GM23338 (cell line): ENCODE results near the gene KLHL9. TPM values are rescaled to one million over a fixed set of nuclear protein-coding genes. Genes with fewer than 3 reads are reported as not detected.

ENCODE experiments used
- ATAC-seq: fragments of 200-7000 bp; cut with Tn5 transposase; 3 replicates; pipeline ENCODE4 v1.9.1; 2020
- DNase-seq: peaks from one replicate; pipeline ENCODE4 v3.0.0-alpha.2; 2015; ENCODE audit warnings: low spot score
- H2AFZ ChIP-seq: fragments of 200-600 bp; sonication (generic); 2 replicates; pipeline ENCODE4 v1.8.0; 2016; ENCODE audit warnings: antibody characterized with exemption, mild to moderate bottlenecking, moderate library complexity
- H3F3A ChIP-seq: fragments of 200-600 bp; sonication (generic); replicated peaks from 2 replicates; pipeline ENCODE4 v1.8.0; 2017; ENCODE audit warnings: antibody characterized with exemption, mixed run types, low read depth
- H3K27ac ChIP-seq: fragments of 200-600 bp; sonication (generic); 2 replicates; pipeline ENCODE4 v1.6.1; 2016; ENCODE audit warnings: low read depth
- H3K27me3 ChIP-seq: fragments of 200-600 bp; sonication (generic); 2 replicates; pipeline ENCODE4 v1.8.0; 2016; ENCODE audit warnings: mild to moderate bottlenecking, mixed run types, moderate library complexity; ENCODE audit not compliant: insufficient read depth
- H3K36me3 ChIP-seq: fragments of 200-600 bp; sonication (generic); 2 replicates; pipeline ENCODE4 v1.8.0; 2016; ENCODE audit warnings: mild to moderate bottlenecking; ENCODE audit not compliant: insufficient read depth
- H3K4me1 ChIP-seq: fragments of 200-600 bp; sonication (generic); 2 replicates; pipeline ENCODE4 v1.8.0; 2016; ENCODE audit warnings: mild to moderate bottlenecking, moderate library complexity; ENCODE audit not compliant: insufficient read depth
- H3K4me2 ChIP-seq: fragments of 200-600 bp; sonication (generic); 2 replicates; pipeline ENCODE4 v1.7.1; 2017; ENCODE audit warnings: mixed run types
- H3K4me3 ChIP-seq: fragments of 200-600 bp; sonication (generic); 2 replicates; pipeline ENCODE4 v1.6.1; 2016; ENCODE audit warnings: mixed run types
- H3K79me2 ChIP-seq: fragments of 200-600 bp; sonication (generic); replicated peaks from 2 replicates; pipeline ENCODE4 v1.8.0; 2017; ENCODE audit warnings: mild to moderate bottlenecking; ENCODE audit not compliant: insufficient read depth
- H3K9me2 ChIP-seq: fragments of 200-600 bp; sonication (generic); 2 replicates; pipeline ENCODE4 v1.8.0; 2017; ENCODE audit not compliant: insufficient read depth
- H4K20me1 ChIP-seq: fragments of 200-600 bp; sonication (generic); replicated peaks from 2 replicates; pipeline ENCODE4 v1.8.0; 2017; ENCODE audit warnings: mild to moderate bottlenecking; ENCODE audit not compliant: insufficient read depth
- H3K27ac Mint-ChIP-seq: 2 replicates; pipeline ENCODE4 v1.8.0; 2020; ENCODE audit warnings: inconsistent platforms, mild to moderate bottlenecking, moderate library complexity, mixed read lengths
- H3K27me3 Mint-ChIP-seq: 3 replicates; pipeline ENCODE4 v1.8.0; 2022; ENCODE audit warnings: low read depth, mild to moderate bottlenecking, moderate library complexity, mixed read lengths, inconsistent platforms; ENCODE audit not compliant: insufficient read depth, poor library complexity
- H3K36me3 Mint-ChIP-seq: 3 replicates; pipeline ENCODE4 v1.8.0; 2021; ENCODE audit warnings: low read depth, mild to moderate bottlenecking, inconsistent platforms, moderate library complexity, mixed read lengths
- H3K4me1 Mint-ChIP-seq: 3 replicates; pipeline ENCODE4 v1.8.0; 2020; ENCODE audit warnings: mild to moderate bottlenecking, inconsistent platforms, mixed read lengths
- H3K4me3 Mint-ChIP-seq: 3 replicates; pipeline ENCODE4 v1.8.0; 2021; ENCODE audit warnings: moderate library complexity, mild to moderate bottlenecking, inconsistent platforms, mixed read lengths
- H3K9me3 Mint-ChIP-seq: 3 replicates; pipeline ENCODE4 v1.8.0; 2020; ENCODE audit warnings: moderate library complexity, mild to moderate bottlenecking, inconsistent platforms, mixed read lengths
- CREB1 ChIP-seq: fragments of 250-450 bp; sonication (Bioruptor Pico); IDR thresholded peaks from 2 replicates; pipeline ENCODE4 v1.5.0; 2020; ENCODE audit warnings: low read depth, mild to moderate bottlenecking, moderate library complexity
- EZH2 ChIP-seq: fragments of 200-600 bp; sonication (generic); IDR thresholded peaks from one replicate; pipeline ENCODE4 v1.8.0; 2017; ENCODE audit warnings: antibody characterized with exemption, mild to moderate bottlenecking, low read depth; ENCODE audit not compliant: unreplicated experiment
- EZH2phosphoT487 ChIP-seq: fragments of 200-600 bp; sonication (generic); IDR thresholded peaks from one replicate; pipeline ENCODE4 v1.8.1; 2018; ENCODE audit warnings: antibody characterized with exemption; ENCODE audit not compliant: unreplicated experiment
- JUNB ChIP-seq: IDR thresholded peaks from one replicate; pipeline ENCODE4 v1.6.1; 2016; ENCODE audit warnings: antibody characterized with exemption; ENCODE audit not compliant: unreplicated experiment
- NANOG ChIP-seq: IDR thresholded peaks from 2 replicates; pipeline ENCODE4 v1.6.1; 2016; ENCODE audit warnings: antibody characterized with exemption, borderline replicate concordance
- POLR2AphosphoS5 ChIP-seq: IDR thresholded peaks from 2 replicates; pipeline ENCODE4 v1.6.1; 2016; ENCODE audit warnings: antibody characterized with exemption, low read depth
- STAT1 ChIP-seq: IDR thresholded peaks from one replicate; pipeline ENCODE4 v1.6.1; 2016; ENCODE audit warnings: antibody characterized with exemption; ENCODE audit not compliant: unreplicated experiment
- ZNF331 ChIP-seq: fragments of 250-450 bp; sonication (Bioruptor Pico); IDR thresholded peaks from 2 replicates; pipeline ENCODE4 v1.5.0; 2020; ENCODE audit warnings: low read depth, mild to moderate bottlenecking, moderate library complexity
- polyA plus RNA-seq: library from polyadenylated mRNA; unstranded; fragments of >200 nt; fragmentation: Nextera tagmentation; extraction: Ambion mirVana; gene quantifications from 2 replicates; pipeline ENCODE4 v1.2.1, GENCODE V29; 2016
- total RNA-seq: library from RNA; depleted of rRNA; stranded (reverse); fragments of >200 nt; shearing (Covaris generic); gene quantifications from 2 replicates; pipeline ENCODE4 v1.2.3, GENCODE V29; 2014
- TF ChIP-seq, protein P1 (sequence below), 2 experiments: fragments of 200-600 bp in 1 of 2; sonication (generic) in 1 of 2; conservative IDR thresholded peaks; 2 replicates each; pipeline versions ENCODE4 v1.5.1 to v1.6.1; 2016 to 2017; ENCODE audit warnings: antibody characterized with exemption in 2 of 2, low read depth in 2 of 2, mild to moderate bottlenecking in 2 of 2, moderate library complexity in 1 of 2
- TF ChIP-seq, protein P2 (sequence below): IDR thresholded peaks from one replicate; pipeline ENCODE4 v1.6.1; 2018; ENCODE audit warnings: antibody characterized with exemption; ENCODE audit not compliant: unreplicated experiment
- TF ChIP-seq, protein P3 (sequence below): IDR thresholded peaks from 2 replicates; pipeline ENCODE4 v1.6.1; 2016; ENCODE audit warnings: antibody characterized with exemption

KLHL9 gene
- total and polyA plus RNA-seq, 2 experiments from 2014 or later, result 9.1 to 24.0 TPM

DNA sequence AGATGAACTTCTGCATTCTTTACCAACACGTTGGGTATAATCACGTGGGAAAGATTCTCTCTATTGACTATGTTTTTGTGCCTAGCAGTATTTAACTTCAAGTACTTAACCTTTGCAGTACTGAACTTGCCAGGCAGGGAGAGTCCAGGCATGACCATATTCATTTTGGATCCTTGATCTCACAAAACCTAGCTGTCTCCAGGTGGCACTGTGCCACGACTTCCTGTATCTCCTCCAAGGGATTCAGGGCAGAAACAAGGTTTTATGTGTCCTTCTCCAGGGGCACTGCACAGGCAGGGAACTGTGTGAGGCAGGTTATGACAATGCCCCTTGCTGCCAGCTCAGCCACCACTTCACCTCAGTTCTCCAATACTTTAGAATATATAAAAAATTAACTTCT, 18.3 kb downstream of the KLHL9 start:
- Histone ChIP-seq H3K9me2 (no peaks in the 10 kb centered on the region), H3K4me2 (no peak overlapping the region), H3K36me3 (no peaks in the 10 kb centered on the region), H3K79me2 (no peaks in the 10 kb centered on the region), H3K27ac (no peak overlapping the region), H4K20me1 (no peaks in the 10 kb centered on the region), H3K4me3 (no peak overlapping the region), H3K4me1 (no peaks in the 10 kb centered on the region), H2AFZ (no peak overlapping the region), H3F3A (no peaks in the 10 kb centered on the region), H3K27me3 (no peaks in the 10 kb centered on the region)
- DNase-seq (peak; percentile 17), ATAC-seq (no peak)
- Mint-ChIP-seq H3K27me3 (peaks cover 2% of the 10 kb centered on the region), H3K27ac (no peak overlapping the region), H3K36me3 (no peaks in the 10 kb centered on the region), H3K4me1 (peaks cover 5% of the 10 kb centered on the region; the same call in 2 of the 3 replicates), H3K4me3 (no peak overlapping the region), H3K9me3 (no peaks in the 10 kb centered on the region; the same call in 2 of the 3 replicates)
- TF ChIP-seq, protein P1, sequence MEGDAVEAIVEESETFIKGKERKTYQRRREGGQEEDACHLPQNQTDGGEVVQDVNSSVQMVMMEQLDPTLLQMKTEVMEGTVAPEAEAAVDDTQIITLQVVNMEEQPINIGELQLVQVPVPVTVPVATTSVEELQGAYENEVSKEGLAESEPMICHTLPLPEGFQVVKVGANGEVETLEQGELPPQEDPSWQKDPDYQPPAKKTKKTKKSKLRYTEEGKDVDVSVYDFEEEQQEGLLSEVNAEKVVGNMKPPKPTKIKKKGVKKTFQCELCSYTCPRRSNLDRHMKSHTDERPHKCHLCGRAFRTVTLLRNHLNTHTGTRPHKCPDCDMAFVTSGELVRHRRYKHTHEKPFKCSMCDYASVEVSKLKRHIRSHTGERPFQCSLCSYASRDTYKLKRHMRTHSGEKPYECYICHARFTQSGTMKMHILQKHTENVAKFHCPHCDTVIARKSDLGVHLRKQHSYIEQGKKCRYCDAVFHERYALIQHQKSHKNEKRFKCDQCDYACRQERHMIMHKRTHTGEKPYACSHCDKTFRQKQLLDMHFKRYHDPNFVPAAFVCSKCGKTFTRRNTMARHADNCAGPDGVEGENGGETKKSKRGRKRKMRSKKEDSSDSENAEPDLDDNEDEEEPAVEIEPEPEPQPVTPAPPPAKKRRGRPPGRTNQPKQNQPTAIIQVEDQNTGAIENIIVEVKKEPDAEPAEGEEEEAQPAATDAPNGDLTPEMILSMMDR (conservative IDR thresholded peaks at IDR 0.05; ENCODE audit: low read depth in 2 of 2), result peak; percentile 13 to 47; a peak in 2 of 4 replicates
- TF ChIP-seq ZNF331 (CRISPR knock-in tag), result no peak

DNA sequence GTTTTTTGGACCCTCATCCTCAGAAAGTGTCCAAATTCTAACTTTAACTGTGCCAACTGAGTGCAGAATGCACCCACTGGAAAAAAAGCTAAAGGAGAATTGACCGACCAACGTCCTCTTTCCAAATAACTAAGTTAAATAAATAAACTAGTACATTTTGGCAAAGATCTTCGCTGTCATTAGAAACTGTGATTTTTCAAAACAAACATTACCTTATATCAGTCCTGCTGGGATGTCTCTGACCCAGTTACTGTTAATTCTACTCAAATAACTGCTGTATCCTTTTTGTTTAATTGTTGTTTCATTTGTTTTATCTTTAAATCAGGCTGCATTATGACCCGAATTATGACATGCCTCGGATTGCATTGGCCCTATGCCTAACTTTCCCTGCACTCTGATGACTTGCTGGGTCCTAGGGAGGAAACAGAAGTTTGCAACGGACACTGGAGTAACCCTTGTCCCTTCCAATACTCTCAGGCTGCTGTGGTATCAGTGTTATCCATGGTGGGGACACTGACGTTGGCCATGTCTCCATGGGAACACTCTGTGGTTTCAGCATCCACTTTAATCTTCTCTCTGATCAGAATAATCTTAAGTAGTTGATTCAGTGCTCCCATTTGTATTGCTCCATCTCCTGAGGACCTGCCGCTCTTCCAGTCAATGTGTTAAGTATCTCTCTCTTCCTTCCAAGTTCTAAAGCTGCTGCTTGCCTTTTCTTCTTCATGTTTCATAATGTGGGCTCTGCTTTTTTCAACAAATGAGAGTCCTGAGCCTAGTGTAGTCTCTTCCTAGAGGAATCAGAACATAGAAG, 19.0 kb downstream of the KLHL9 start:
- peaks cover 6% of the 10 kb centered on the region; the same call in 2 of the 3 replicates for H3K9me3 Mint-ChIP-seq
- H3K36me3 Mint-ChIP-seq, result peaks cover 4% of the 10 kb centered on the region; the same call in 1 of the 3 replicates
- H3K4me3 ChIP-seq, result no peak overlapping the region
- no peak overlapping the region for H2AFZ ChIP-seq
- peaks cover 6% of the 10 kb centered on the region; the same call in 2 of the 3 replicates for H3K4me1 Mint-ChIP-seq
- ATAC-seq, result no peak
- no peaks in the 10 kb centered on the region for H3K79me2 ChIP-seq
- H3K36me3 ChIP-seq, result no peaks in the 10 kb centered on the region
- no peaks in the 10 kb centered on the region for H3K4me1 ChIP-seq
- no peak for TF ChIP-seq EZH2phosphoT487
- TF ChIP-seq, protein P1 (conservative IDR thresholded peaks at IDR 0.05; ENCODE audit: low read depth in 2 of 2), result no peak
- TF ChIP-seq, protein P2, sequence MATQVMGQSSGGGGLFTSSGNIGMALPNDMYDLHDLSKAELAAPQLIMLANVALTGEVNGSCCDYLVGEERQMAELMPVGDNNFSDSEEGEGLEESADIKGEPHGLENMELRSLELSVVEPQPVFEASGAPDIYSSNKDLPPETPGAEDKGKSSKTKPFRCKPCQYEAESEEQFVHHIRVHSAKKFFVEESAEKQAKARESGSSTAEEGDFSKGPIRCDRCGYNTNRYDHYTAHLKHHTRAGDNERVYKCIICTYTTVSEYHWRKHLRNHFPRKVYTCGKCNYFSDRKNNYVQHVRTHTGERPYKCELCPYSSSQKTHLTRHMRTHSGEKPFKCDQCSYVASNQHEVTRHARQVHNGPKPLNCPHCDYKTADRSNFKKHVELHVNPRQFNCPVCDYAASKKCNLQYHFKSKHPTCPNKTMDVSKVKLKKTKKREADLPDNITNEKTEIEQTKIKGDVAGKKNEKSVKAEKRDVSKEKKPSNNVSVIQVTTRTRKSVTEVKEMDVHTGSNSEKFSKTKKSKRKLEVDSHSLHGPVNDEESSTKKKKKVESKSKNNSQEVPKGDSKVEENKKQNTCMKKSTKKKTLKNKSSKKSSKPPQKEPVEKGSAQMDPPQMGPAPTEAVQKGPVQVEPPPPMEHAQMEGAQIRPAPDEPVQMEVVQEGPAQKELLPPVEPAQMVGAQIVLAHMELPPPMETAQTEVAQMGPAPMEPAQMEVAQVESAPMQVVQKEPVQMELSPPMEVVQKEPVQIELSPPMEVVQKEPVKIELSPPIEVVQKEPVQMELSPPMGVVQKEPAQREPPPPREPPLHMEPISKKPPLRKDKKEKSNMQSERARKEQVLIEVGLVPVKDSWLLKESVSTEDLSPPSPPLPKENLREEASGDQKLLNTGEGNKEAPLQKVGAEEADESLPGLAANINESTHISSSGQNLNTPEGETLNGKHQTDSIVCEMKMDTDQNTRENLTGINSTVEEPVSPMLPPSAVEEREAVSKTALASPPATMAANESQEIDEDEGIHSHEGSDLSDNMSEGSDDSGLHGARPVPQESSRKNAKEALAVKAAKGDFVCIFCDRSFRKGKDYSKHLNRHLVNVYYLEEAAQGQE, result no peak
- TF ChIP-seq STAT1, result no peak
- TF ChIP-seq NANOG, result no peak
- TF ChIP-seq, protein P3, sequence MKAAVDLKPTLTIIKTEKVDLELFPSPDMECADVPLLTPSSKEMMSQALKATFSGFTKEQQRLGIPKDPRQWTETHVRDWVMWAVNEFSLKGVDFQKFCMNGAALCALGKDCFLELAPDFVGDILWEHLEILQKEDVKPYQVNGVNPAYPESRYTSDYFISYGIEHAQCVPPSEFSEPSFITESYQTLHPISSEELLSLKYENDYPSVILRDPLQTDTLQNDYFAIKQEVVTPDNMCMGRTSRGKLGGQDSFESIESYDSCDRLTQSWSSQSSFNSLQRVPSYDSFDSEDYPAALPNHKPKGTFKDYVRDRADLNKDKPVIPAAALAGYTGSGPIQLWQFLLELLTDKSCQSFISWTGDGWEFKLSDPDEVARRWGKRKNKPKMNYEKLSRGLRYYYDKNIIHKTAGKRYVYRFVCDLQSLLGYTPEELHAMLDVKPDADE, result no peak
- TF ChIP-seq EZH2, result no peak
- no peak for TF ChIP-seq POLR2AphosphoS5
- TF ChIP-seq JUNB, result no peak
- no peak for TF ChIP-seq ZNF331 (CRISPR knock-in tag)
- no peak for TF ChIP-seq CREB1
- H3K27ac Mint-ChIP-seq, result no peak overlapping the region
- H3K27ac ChIP-seq, result no peak overlapping the region
- H4K20me1 ChIP-seq, result no peaks in the 10 kb centered on the region
- H3K27me3 ChIP-seq, result no peaks in the 10 kb centered on the region
- H3K27me3 Mint-ChIP-seq, result peaks cover 2% of the 10 kb centered on the region
- H3K4me2 ChIP-seq, result no peak overlapping the region
- H3K9me2 ChIP-seq, result no peaks in the 10 kb centered on the region
- no peaks in the 10 kb centered on the region for H3F3A ChIP-seq
- no peak overlapping the region for H3K4me3 Mint-ChIP-seq
- DNase-seq, result no peak
